ENCODE measurements around the gene USP44.

- no peak for TF ChIP-seq POLR2A (IDR thresholded peaks at IDR 0.05)
- no peak for TF ChIP-seq CTCF (IDR thresholded peaks at IDR 0.05)
Measured at GRCh38 chr12:95554532-95555071, 3.3 kb upstream of the USP44 start.

Data from body of pancreas (tissue), 4 donors.